ENCODE data around the gene RPUSD1. TPM values are rescaled to one million over a fixed set of nuclear protein-coding genes. Genes with fewer than 3 reads are reported as not detected.

Gene RPUSD1
- total RNA-seq, 1 donor from 2014 or later, result 26.8 TPM

DNA sequence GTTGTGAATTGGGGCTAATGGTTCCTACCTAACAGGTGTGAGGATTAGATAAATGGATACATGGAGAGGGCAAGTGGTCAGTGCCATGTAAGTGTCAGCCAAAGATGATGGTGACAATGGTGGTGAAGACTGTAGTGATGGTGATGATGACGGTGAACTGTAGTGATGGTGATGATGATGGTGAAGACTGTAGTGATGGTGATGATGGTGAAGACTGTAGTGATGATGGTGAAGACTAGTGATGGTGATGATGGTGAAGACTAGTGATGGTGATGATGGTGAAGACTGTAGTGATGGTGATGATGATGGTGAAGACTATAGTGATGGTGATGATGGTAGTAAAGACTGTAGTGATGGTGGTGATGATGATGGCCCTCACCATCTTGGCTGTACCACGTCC lies 30.4 kb upstream of the RPUSD1 start:
- peaks cover 12% of the 10 kb centered on the region for H3K27me3 Mint-ChIP-seq

DNA sequence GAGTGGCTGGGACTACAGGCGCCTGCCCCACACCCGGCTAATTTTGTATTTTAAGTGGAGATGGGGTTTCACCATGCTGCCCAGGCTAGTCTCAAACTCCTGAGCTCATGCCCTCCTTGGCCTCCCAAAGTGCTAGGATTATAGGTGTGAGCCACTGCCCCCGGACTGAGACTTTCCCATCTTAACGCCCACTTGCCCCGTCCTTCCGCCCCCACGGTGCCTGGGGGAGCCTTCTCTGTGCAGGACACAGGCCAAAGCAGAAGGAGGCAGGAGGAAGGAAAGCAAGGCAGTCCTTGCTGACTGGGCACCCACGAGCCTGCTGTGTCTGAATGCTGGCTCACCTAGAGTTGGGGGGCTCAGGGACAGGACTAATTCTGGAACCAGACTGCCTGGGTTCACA lies 30.0 kb upstream of the RPUSD1 start:
- DNase-seq (ENCODE audit: low spot score, unreplicated experiment), result no peak
- H3K27me3 Mint-ChIP-seq, result peaks cover 12% of the 10 kb centered on the region
- H3K27ac Mint-ChIP-seq, result no peak overlapping the region
- H3K36me3 Mint-ChIP-seq (ENCODE audit: insufficient read depth), result no peaks in the 10 kb centered on the region
- no peak overlapping the region for H3K4me3 Mint-ChIP-seq (ENCODE audit: low read depth)
- H3K4me1 Mint-ChIP-seq (ENCODE audit: low read depth), result no peaks in the 10 kb centered on the region
- TF ChIP-seq, protein P1, sequence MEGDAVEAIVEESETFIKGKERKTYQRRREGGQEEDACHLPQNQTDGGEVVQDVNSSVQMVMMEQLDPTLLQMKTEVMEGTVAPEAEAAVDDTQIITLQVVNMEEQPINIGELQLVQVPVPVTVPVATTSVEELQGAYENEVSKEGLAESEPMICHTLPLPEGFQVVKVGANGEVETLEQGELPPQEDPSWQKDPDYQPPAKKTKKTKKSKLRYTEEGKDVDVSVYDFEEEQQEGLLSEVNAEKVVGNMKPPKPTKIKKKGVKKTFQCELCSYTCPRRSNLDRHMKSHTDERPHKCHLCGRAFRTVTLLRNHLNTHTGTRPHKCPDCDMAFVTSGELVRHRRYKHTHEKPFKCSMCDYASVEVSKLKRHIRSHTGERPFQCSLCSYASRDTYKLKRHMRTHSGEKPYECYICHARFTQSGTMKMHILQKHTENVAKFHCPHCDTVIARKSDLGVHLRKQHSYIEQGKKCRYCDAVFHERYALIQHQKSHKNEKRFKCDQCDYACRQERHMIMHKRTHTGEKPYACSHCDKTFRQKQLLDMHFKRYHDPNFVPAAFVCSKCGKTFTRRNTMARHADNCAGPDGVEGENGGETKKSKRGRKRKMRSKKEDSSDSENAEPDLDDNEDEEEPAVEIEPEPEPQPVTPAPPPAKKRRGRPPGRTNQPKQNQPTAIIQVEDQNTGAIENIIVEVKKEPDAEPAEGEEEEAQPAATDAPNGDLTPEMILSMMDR (IDR thresholded peaks at IDR 0.05; ENCODE audit: unreplicated experiment), result no peak
- no peaks in the 10 kb centered on the region for H3K9me3 Mint-ChIP-seq (ENCODE audit: low read depth)

More for the DNA sequence above, 30.4 kb upstream of the RPUSD1 start:
- Mint-ChIP-seq H3K36me3 (ENCODE audit: insufficient read depth) (no peaks in the 10 kb centered on the region), H3K4me3 (ENCODE audit: low read depth) (no peak overlapping the region), H3K27ac (no peak overlapping the region), H3K9me3 (ENCODE audit: low read depth) (no peaks in the 10 kb centered on the region), H3K4me1 (ENCODE audit: low read depth) (no peaks in the 10 kb centered on the region)
- no peak for DNase-seq (ENCODE audit: low spot score, unreplicated experiment)
- TF ChIP-seq, protein P1 (IDR thresholded peaks at IDR 0.05; ENCODE audit: unreplicated experiment), result no peak

DNA sequence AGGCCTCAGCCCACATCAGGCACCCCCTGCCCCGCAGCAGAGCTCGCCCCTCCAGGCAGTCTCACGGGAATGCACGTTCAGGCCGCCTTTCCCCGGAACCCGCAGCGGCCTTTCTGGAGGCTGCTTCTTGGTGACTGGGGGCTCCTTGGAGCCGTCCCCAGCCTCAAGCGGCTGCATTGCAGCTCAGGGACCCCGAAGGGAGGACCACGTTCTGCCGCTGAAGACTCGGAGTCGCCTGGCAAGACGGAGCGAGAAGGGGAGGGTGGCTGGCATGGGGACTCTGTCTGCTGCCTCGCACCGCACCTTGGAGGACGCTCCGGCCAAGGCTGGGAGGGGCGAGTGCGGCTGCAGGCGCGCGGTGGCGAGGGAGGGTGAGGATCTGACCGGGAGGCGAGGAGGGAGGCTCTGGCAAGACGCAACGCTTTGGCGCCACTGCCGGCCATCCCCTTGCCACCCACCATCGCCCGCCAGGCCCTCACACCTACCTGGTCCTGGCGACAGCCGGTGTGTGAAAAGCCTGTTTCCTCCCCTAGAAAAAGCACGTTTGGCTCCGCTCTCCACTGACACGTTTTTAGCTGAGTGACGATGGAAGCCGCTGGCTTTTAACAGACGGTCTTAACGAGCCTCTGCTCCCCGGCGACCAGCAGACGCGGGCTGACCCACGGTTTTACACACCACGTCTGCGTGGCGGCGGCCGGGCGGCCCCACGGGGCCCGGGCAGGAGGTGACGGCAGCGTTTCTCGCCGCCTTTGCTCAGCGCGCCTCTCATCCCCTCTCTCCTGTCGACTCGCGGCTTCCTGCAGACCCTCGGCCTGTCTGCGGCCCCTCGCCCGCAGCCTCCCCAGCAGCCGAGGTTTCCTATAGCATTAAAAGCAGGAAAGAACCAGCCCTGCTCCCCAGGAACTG lies 29.1 kb upstream of the RPUSD1 start:
- no peak for DNase-seq (ENCODE audit: low spot score, unreplicated experiment)
- Mint-ChIP-seq H3K9me3 (ENCODE audit: low read depth) (peaks cover under 1% of the 10 kb centered on the region), H3K36me3 (ENCODE audit: insufficient read depth) (no peaks in the 10 kb centered on the region), H3K27me3 (peaks cover 18% of the 10 kb centered on the region), H3K4me3 (ENCODE audit: low read depth) (no peak overlapping the region), H3K4me1 (ENCODE audit: low read depth) (no peaks in the 10 kb centered on the region), H3K27ac (no peak overlapping the region)
- TF ChIP-seq, protein P1 (IDR thresholded peaks at IDR 0.05; ENCODE audit: unreplicated experiment), result no peak

DNA sequence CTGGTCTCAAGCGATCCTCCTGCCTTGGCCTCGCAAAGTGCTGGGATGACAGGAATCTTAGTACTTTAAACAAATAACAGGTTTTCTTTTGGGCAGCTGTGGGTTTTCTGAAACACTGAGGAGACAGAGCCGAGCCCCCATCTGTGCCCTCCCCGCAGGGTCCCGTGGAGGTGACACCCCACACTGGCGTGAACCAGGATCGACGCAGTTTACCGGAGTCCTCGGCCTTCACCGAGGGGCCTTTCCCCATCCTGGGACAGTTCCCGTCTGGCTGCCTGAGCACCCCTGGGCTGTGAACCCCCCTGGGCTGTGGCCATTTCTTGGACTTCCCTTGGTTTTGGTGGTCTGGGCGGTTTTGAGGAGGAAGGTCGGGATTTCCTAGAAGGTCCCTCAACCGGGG lies 27.7 kb upstream of the RPUSD1 start:
- H3K27me3 Mint-ChIP-seq, result peaks cover 21% of the 10 kb centered on the region
- TF ChIP-seq, protein P1 (IDR thresholded peaks at IDR 0.05; ENCODE audit: unreplicated experiment), result no peak
- DNase-seq (ENCODE audit: low spot score, unreplicated experiment), result no peak
- no peaks in the 10 kb centered on the region for H3K4me1 Mint-ChIP-seq (ENCODE audit: low read depth)
- H3K27ac Mint-ChIP-seq, result no peak overlapping the region
- H3K4me3 Mint-ChIP-seq (ENCODE audit: low read depth), result no peak overlapping the region
- H3K36me3 Mint-ChIP-seq (ENCODE audit: insufficient read depth), result peaks cover 3% of the 10 kb centered on the region
- peaks cover 3% of the 10 kb centered on the region for H3K9me3 Mint-ChIP-seq (ENCODE audit: low read depth)

DNA sequence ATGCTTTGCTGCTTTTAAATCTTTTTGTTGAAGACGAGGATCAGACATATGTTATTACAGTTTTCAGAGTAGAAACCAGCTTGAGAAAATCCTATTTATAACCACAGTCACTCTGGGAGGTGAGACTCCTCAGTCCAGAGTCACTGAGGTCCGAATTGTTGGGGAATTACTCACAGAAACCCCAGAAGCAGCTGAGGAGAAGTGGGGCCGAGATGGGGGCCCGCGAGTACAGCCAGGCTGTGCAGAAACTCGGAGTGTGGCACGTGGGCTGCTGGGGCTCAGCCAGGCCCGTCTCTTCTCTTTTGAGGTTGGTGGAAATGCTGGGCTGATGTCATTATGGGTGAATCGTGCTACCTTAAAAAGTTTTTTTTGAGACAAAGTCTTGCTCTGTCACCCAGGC lies 26.8 kb upstream of the RPUSD1 start:
- Mint-ChIP-seq H3K27ac (no peak overlapping the region), H3K4me1 (ENCODE audit: low read depth) (no peaks in the 10 kb centered on the region), H3K36me3 (ENCODE audit: insufficient read depth) (peaks cover 3% of the 10 kb centered on the region), H3K4me3 (ENCODE audit: low read depth) (no peak overlapping the region), H3K9me3 (ENCODE audit: low read depth) (peaks cover 3% of the 10 kb centered on the region), H3K27me3 (peaks cover 21% of the 10 kb centered on the region)
- DNase-seq (ENCODE audit: low spot score, unreplicated experiment), result no peak
- TF ChIP-seq, protein P1 (IDR thresholded peaks at IDR 0.05; ENCODE audit: unreplicated experiment), result no peak

All from progenitor cell of endocrine pancreas (in vitro differentiated cells).